Measurements from ENCODE around the gene RBP5. TPM values are rescaled to one million over a fixed set of nuclear protein-coding genes. Genes with fewer than 3 reads are reported as not detected.

RBP5 gene
- polyA plus RNA-seq, 2 of the 4 experiments (the other 2 are of a cell fraction): 0.25 TPM; not detected in 1

GRCh38 chr12:7155471-7156034 is 26.9 kb upstream of the RBP5 start:
- Histone ChIP-seq H3K9me3 (no peaks in the 10 kb centered on the region), H3K4me1 (no peaks in the 10 kb centered on the region), H3K4me2 (no peak overlapping the region), H3K27ac (no peak overlapping the region), H3K4me3 (no peak overlapping the region)
- POLR2A ChIA-PET: no interaction called here
- TF ChIP-seq JUNB (IDR thresholded peaks at IDR 0.05) (no peak), FOXS1 (CRISPR knock-in tag; IDR thresholded peaks at IDR 0.05) (no peak), ZFP36 (IDR thresholded peaks at IDR 0.05; ENCODE audit: borderline replicate concordance, partially characterized antibody) (no peak), EHMT2 (IDR thresholded peaks at IDR 0.05; ENCODE audit: low read depth) (no peak), E2F6 (IDR thresholded peaks at IDR 0.05; ENCODE audit: borderline replicate concordance, low read depth) (no peak), HEYL (CRISPR knock-in tag; IDR thresholded peaks at IDR 0.05) (no peak), HDAC2 (IDR thresholded peaks at IDR 0.05) (no peak), ZSCAN20 (CRISPR knock-in tag; IDR thresholded peaks at IDR 0.05) (no peak), POLR2A (IDR thresholded peaks at IDR 0.05; ENCODE audit: low read length) (no peak)
- FAIRE-seq: no peak
- DNase-seq (ENCODE audit: low read depth in 1 of 2, low spot score in 1 of 2): no peak
- ATAC-seq: no peak
- CTCF ChIA-PET: interaction anchor here (0.6 to 4.5 kb wide), 6 partner anchors 8 to 635 kb away, joined by 3 to 71 read pairs (median 4); partner anchors contain the start of gene C1RL
- WGBS (ENCODE audit: missing lambda C conversion rate): 73% methylated on average over 7 of the region's 8 CpGs

GRCh38 chr12:7154901-7155470 is 26.3 kb upstream of the RBP5 start:
- Histone ChIP-seq H3K4me3 (no peak overlapping the region), H3K9me3 (no peaks in the 10 kb centered on the region), H3K4me1 (no peaks in the 10 kb centered on the region), H3K4me2 (no peak overlapping the region), H3K27ac (no peak overlapping the region)
- ATAC-seq (no peak), DNase-seq (ENCODE audit: low read depth in 1 of 2, low spot score in 1 of 2) (no peak), FAIRE-seq (no peak)
- TF ChIP-seq NPAS2 (CRISPR knock-in tag; IDR thresholded peaks at IDR 0.05; ENCODE audit: borderline replicate concordance) (no peak), CHD2 (IDR thresholded peaks at IDR 0.05; ENCODE audit: low read length, partially characterized antibody) (no peak), TFCP2L1 (CRISPR knock-in tag; IDR thresholded peaks at IDR 0.05) (no peak), BCL3 (IDR thresholded peaks at IDR 0.05) (no peak), HOXB13 (CRISPR knock-in tag; IDR thresholded peaks at IDR 0.05; ENCODE audit: low read depth) (no peak), HEYL (CRISPR knock-in tag; IDR thresholded peaks at IDR 0.05) (no peak), ZSCAN20 (CRISPR knock-in tag; IDR thresholded peaks at IDR 0.05) (no peak), JUNB (IDR thresholded peaks at IDR 0.05) (no peak), CHD4 (IDR thresholded peaks at IDR 0.05; ENCODE audit: borderline replicate concordance) (no peak), FOSB (CRISPR knock-in tag; IDR thresholded peaks at IDR 0.05) (no peak), USF2 (IDR thresholded peaks at IDR 0.05) (no peak), PBX3 (IDR thresholded peaks at IDR 0.05) (no peak), GATA3 (IDR thresholded peaks at IDR 0.05; ENCODE audit: borderline replicate concordance) (no peak), SREBF2 (IDR thresholded peaks at IDR 0.05) (no peak)
- POLR2A ChIA-PET: no interaction called here
- 84% methylated on average over 12 of the region's 12 CpGs for WGBS (ENCODE audit: missing lambda C conversion rate)
- CTCF ChIA-PET: interaction anchor here (0.6 to 4.5 kb wide), 7 partner anchors 9 to 484 kb away, joined by 3 to 71 read pairs (median 4); partner anchors contain the start of gene C1RL

GRCh38 chr12:7154042-7154441 is 25.4 kb upstream of the RBP5 start:
- Histone ChIP-seq H3K9me3 (no peaks in the 10 kb centered on the region), H3K27ac (no peak overlapping the region), H3K4me2 (no peak overlapping the region), H3K4me1 (no peaks in the 10 kb centered on the region), H3K4me3 (no peak overlapping the region)
- ChIA-PET POLR2A (no interaction called here), CTCF (interaction anchor here (1.0 to 4.5 kb wide), 5 partner anchors 10 to 100 kb away, joined by 3 to 71 read pairs (median 4); partner anchors contain the start of gene C1RL)
- ATAC-seq (no peak), DNase-seq (ENCODE audit: low read depth in 1 of 2, low spot score in 1 of 2) (no peak), FAIRE-seq (no peak)
- 79% methylated on average over 6 of the region's 6 CpGs for WGBS (ENCODE audit: missing lambda C conversion rate)
- TF ChIP-seq MAX (IDR thresholded peaks at IDR 0.05): no peak
- TF ChIP-seq CBX2 (IDR thresholded peaks at IDR 0.05; ENCODE audit: borderline replicate concordance, low read depth): no peak
- TF ChIP-seq PBX3 (IDR thresholded peaks at IDR 0.05): no peak
- no peak for TF ChIP-seq HOXB13 (CRISPR knock-in tag; IDR thresholded peaks at IDR 0.05; ENCODE audit: low read depth)
- TF ChIP-seq ATOH8 (CRISPR knock-in tag; IDR thresholded peaks at IDR 0.05; ENCODE audit: low read depth): no peak

Measured in A549 (cell line).